HEK293T (cell line): ENCODE measurements around the gene UPF2.

Experiments
- ARNT ChIP-seq: fragments of 450-650 bp; IDR thresholded peaks from 2 replicates; pipeline ENCODE4 v1.6.1; 2017; ENCODE audit warnings: mild to moderate bottlenecking
- BHLHE40 ChIP-seq: fragments of 450-650 bp; IDR thresholded peaks from 2 replicates; pipeline ENCODE4 v1.6.1; 2016; ENCODE audit warnings: mild to moderate bottlenecking, moderate library complexity, borderline replicate concordance
- CTBP1 ChIP-seq: fragments of 450-650 bp; IDR thresholded peaks from 2 replicates; pipeline ENCODE4 v1.6.1; 2016; ENCODE audit warnings: borderline replicate concordance
- NFRKB ChIP-seq: fragments of 450-650 bp; IDR thresholded peaks from 2 replicates; pipeline ENCODE4 v1.6.1; 2016; ENCODE audit warnings: mild to moderate bottlenecking, moderate library complexity
- SP1 ChIP-seq: fragments of 450-650 bp; IDR thresholded peaks from 2 replicates; pipeline ENCODE4 v1.6.1; 2017
- ZNF384 ChIP-seq: fragments of 450-650 bp; IDR thresholded peaks from 2 replicates; pipeline ENCODE4 v1.6.1; 2016

- TF ChIP-seq BHLHE40 (no peak), SP1 (no peak), NFRKB (no peak), CTBP1 (no peak), ARNT (no peak), ZNF384 (no peak)
These were observed 30.9 kb upstream of the UPF2 start for GRCh38 chr10:12073526-12073925.
